Stimulated activated CD8-positive, alpha-beta memory T cell treated with anti-CD3 and anti-CD28 coated beads, Interleukin-7, amount 100 ng/mL, for 1 hour (primary cell): ENCODE data around the gene POLR3E.
"Not testable (repeated sequence)": the region's sequence is repeated elsewhere in the genome, so short reads cannot be mapped to it uniquely, and the experiment has no call there.

Experiments
- DNase-seq, 2 donors: peaks; one replicate each; pipeline ENCODE4 v3.0.0-alpha.2; 2020; ENCODE audit warnings: low read depth in 2 of 2

Gene POLR3E

GRCh38 chr16:22366371-22366770 lies 69.2 kb downstream of the POLR3E start:
- DNase-seq, result no peak

- no peak for DNase-seq
These were observed 69.7 kb downstream of the POLR3E start for GRCh38 chr16:22366889-22367288.

DNA sequence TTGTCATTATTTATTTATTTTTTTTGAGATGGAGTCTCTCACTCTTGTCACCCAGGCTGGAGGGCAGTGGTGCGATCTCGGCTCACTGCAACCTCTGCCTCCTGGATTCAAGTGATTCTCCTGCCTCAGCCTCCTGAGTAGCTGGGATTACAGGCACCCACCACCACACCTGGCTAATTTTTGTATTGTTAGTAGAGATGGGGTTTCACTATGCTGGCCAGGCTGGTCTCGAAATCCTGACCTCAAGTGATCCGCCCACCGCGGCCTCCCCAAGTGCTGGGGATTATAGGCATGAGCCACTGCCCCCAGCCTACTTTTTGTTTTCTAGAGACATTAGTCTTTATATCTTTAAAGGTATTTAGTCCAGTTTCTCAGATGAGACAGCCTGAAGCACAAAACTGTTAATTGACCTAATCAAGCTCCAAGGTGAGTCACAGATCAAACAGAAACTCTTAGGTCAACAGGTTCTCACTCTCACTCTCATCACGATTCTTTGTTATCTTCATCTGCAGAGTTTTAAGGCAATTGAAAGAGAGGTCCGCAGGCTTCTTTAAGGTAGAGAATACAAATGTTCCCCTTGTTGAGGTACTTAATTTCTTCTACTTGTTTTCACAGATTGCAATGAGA lies 71.1 kb downstream of the POLR3E start:
- not testable (repeated sequence) for DNase-seq

GRCh38 chr16:22369221-22369811 lies 72.1 kb downstream of the POLR3E start:
- no peak for DNase-seq

- no peak for DNase-seq
These were observed 73.0 kb downstream of the POLR3E start for GRCh38 chr16:22370038-22370820.

GRCh38 chr16:22372882-22373661 lies 75.9 kb downstream of the POLR3E start:
- no peak for DNase-seq

DNA sequence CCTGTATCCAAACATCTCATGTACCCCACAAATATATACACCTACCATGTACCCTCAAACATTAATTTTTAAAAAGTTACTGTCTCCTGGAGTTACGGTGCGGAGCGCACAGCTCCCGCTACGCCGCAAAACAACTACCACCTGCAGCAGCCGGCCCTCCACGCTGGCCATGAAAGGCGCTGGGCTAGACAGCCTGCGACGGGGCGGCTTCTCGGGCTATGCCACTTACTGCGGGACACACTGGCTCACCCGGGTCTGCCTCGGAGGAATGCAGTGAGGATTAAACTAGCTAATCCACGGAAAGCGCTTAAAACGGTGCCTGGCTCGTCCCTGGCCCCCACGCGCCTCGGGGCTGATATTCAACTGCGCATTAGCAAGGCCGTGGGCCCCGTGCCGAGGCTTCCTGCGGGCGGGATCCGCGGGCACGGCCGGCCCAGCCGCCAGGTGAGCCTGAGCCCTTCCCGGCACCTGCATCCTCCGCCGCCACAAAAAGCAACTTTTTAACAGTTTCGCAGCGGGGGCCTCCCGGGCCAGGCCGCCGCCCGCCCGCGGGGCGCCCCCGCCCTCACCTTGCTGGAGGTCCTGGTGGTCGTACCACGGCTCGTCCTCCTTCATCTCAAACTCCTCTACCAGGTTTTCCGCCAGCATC lies 76.6 kb downstream of the POLR3E start:
- DNase-seq, result no peak

- peak; percentile 93 to 96 for DNase-seq
These were observed 77.3 kb downstream of the POLR3E start, which contains the start of gene CDR2 for GRCh38 chr16:22374311-22375116. Gene CDR2 (minus strand): TSS chr16:22374619. CDS start chr16:22374309, 310 bp downstream.

GRCh38 chr16:22375117-22375962 lies 78.1 kb downstream of the POLR3E start:
- no peak for DNase-seq

- DNase-seq, result no peak
These were observed 78.9 kb downstream of the POLR3E start for GRCh38 chr16:22375963-22376640.

GRCh38 chr16:22379656-22380055 lies 82.4 kb downstream of the POLR3E start:
- no peak for DNase-seq

DNA sequence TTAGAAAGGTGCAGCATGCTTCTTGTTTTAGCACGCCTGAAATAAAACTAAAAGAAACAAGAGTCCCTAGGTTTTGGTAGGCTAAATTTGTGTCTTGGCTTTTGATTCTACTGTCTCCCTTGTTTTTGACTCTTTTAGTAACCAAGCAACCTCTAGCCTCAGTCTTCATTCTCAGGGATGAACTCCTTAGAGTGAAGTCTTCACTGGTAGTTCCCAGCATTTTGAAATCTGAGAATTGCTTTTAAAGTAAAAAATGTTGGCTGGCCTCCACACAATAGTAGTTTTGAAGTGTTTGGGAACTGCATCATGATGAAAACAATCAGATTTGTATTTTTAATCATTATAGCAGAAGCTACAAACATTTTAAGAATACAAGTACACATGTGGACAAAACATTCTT lies 83.3 kb downstream of the POLR3E start:
- DNase-seq, result no peak

DNA sequence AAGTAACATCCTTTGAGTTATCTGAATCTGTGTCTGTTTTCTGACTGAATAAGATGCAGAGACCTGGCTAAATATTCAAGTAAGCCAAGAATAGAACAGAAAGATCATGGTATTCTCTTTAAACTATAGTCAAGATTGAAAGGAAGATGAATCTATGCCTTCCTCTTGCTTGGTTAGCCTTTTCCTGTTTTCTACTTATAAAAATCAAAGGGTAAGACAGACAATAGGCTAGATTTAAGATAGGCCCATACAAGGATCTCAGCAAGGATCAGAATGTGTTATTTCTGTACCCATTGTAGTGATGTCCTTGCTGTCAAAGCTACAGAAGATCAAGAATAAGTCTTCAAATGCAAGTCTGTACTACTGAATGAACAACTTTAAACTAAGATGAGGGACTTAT lies 84.2 kb downstream of the POLR3E start:
- DNase-seq, result no peak

- no peak for DNase-seq
These were observed 86.6 kb downstream of the POLR3E start for GRCh38 chr16:22383827-22384226.
